KBM-7 (cell line): ENCODE measurements around the gene TAPBPL.
A peak's percentile ranks its signal among the peaks of the same experiment; 100 is the strongest.
"Not testable (repeated sequence)": the region's sequence is repeated elsewhere in the genome, so short reads cannot be mapped to it uniquely, and the experiment has no call there.

Experiments
- DNase-seq: peaks from one replicate; pipeline ENCODE4 v3.0.0-alpha.2; 2015
- in situ Hi-C: fragments of 300-500 bp; cut with MboI; formaldehyde crosslinking; loops from 2 replicates; pipeline ENCODE4 v1.14.3; 2020; ENCODE audit warnings: low sequenced_read_pairs, low pct_unique_long_range_greater_than_20kb, mixed read lengths

TAPBPL gene

DNA sequence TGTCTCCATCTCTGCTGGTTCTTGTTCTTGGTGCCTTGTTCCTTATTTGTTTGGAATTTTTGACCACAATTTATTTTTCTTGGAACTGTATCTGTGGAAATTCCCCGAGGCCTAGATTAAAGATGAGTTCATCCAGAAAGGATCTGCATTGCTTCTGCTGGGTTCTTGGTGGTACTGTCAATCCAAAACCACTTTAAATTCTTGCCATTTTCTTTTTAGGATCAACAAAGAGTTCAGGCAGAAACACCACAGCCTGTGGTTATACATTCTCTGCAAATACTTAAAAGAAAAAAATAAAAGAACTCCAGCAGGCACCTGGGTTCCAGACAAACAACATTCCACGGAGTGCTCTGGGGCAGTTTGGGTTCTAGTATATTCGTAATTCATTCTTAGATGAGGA lies 24.6 kb downstream of the TAPBPL start:
- in situ Hi-C loops = no loop called here
- no peak for DNase-seq

DNA sequence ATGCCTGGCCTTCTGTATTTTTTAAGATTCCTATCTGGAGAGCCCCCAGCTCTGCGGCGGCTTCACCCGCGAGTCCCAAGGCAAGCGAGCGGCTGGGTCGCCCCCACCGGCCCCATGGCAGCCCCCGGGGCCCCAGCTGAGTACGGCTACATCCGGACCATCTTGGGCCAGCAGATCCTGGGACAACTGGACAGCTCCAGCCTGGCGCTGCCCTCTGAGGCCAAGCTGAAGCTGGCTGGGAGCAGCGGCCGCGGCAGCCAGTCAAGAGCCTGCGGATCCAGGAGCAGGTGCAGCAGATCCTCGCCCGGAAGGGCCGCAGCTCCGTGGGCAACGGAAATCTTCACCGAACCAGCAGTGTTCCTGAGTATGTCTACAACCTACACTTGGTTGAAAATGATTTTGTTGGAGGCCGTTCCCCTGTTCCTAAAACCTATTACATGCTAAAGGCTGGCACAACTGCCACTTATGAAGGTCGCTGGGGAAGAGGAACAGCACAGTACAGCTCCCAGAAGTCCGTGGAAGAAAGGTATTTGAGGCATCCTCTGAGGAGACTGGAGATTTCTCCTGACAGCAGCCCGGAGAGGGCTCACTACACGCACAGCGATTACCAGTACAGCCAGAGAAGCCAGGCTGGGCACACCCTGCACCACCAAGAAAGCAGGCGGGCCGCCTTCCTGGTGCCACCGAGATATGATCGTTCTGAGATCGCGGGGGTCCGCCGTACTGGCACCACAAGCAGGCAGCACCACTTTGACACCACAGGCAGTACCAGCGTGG lies 25.9 kb downstream of the TAPBPL start:
- DNase-seq, in situ Hi-C loops: not testable (repeated sequence)

DNA sequence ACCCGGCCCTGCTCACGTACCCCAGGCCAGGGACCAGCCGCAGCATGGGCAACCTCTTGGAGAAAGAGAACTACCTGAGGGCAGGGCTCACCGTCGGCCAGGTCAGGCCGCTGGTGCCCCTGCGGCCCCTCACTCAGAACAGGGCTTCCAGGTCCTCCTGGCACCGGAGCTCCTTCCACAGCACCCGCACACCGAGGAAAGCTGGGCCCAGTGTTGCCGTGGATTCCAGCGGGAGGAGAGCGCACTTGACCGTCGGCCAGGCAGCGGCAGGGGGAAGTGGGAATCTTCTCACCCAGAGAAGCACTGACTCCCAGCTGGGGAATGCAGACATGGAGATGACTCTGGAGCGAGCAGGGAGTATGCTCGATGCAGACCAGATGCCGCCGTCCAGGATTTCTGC lies 26.6 kb downstream of the TAPBPL start:
- in situ Hi-C loops = no loop called here
- no peak for DNase-seq

- in situ Hi-C loops = no loop called here
These were observed 36.4 kb downstream of the TAPBPL start for GRCh38 chr12:6488240-6488639.

DNA sequence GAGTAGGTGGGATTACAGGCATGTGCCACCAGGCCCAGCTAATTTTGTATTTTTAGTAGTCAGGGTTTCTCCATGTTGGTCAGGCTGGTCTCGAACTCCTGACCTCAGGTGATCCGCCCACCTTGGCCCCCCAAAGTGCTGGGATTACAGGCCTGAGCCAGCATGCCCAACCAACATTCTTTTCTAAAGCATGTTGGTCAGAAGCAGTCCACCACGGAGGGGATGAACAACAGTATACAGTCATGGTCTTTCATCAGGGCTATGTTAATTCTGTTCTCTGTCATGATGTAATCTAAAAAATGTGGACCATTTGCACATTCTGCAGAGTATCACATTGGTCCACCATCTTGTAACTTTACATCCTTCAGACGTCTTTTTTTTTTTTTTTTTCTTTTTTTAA lies 37.6 kb downstream of the TAPBPL start:
- in situ Hi-C loops = no loop called here
- DNase-seq = no peak

More at GRCh38 chr12:6488240-6488639, 36.4 kb downstream of the TAPBPL start:
- no peak for DNase-seq

- in situ Hi-C loops, DNase-seq: not testable (repeated sequence)
These were observed 38.8 kb downstream of the TAPBPL start for GRCh38 chr12:6490673-6491072.

GRCh38 chr12:6492838-6493496 lies 41.1 kb downstream of the TAPBPL start, which contains the start of gene MRPL51:
TSS of gene MRPL51 (minus strand) at chr12:6493262. CDS start at chr12:6493136, 126 bp downstream.
- in situ Hi-C loops = no loop called here
- DNase-seq = peak; percentile 97

GRCh38 chr12:6493497-6494257 lies 41.8 kb downstream of the TAPBPL start, which contains the start of gene NCAPD2:
TSS of gene NCAPD2 (plus strand) at chr12:6494102. CDS start at chr12:6495099, 997 bp downstream.
- peak; percentile 99 for DNase-seq
- in situ Hi-C loops = no loop called here

DNA sequence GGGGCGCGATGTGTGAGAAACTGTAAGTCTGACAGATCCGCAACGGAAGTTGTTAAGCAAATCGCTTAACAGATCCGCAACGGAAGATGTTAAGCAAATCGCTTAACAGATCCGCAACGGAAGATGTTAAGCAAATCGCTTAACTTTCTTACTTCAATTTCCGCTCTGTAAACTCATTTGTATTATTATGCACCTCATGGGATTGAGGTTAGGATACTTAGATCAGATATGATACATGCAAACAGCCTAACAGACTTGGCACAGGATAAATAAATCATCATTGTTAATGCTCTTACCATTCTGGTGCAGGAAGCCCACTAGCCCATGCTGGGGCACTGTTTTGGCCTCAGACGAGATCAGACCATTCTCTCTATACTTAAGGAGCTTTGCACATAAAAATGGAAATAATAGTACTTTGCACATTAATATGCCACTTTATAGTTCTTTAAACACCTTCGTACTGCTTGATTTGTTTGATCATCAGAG lies 42.5 kb downstream of the TAPBPL start:
- DNase-seq = no peak
- in situ Hi-C loops = no loop called here

GRCh38 chr12:6494968-6495367 lies 43.1 kb downstream of the TAPBPL start:
- DNase-seq = no peak
- in situ Hi-C loops = no loop called here

DNA sequence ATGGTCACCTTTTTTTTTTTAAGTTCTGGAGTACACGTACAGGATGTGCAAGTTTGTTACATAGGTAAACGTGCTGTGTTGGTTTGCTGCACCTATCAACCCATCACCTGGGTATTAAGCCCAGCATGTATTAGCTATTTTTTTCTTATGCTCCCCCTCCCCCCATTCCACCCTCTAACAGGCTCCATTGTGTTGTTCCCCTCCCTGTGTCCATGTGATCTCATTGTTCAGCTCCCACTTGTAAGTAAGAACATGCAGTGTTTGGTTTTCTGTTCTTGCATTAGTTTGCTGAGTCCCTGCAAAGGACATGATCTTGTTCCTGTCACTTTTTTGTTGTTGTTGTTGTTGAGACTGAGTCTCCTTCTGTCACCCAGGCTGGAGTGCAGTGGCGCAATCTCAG lies 45.4 kb downstream of the TAPBPL start:
- DNase-seq, in situ Hi-C loops: not testable (repeated sequence)

GRCh38 chr12:6500466-6500865 lies 48.6 kb downstream of the TAPBPL start:
- no peak for DNase-seq
- in situ Hi-C loops = no loop called here

GRCh38 chr12:6507102-6507998 lies 55.5 kb downstream of the TAPBPL start:
- in situ Hi-C loops = no loop called here
- no peak for DNase-seq

DNA sequence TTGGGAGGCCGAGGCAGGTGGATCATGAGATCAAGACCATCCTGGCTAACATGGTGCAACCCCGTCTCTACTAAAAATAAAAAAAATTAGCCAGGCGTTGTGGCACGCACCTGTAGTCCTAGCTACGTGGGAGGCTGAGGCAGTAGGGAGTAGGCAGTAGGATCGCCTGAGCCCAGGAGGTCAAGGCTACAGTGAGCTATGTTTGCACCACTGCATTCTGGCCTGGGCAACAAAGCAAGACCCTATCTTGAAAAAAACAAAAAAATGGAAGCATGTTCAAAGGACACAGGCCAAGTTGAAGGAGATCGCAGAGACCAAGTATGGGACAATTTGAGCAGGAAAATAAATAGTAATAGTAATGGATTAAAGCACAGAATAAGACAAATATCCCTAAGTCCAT lies 56.2 kb downstream of the TAPBPL start:
- DNase-seq = no peak
- in situ Hi-C loops = no loop called here
